ENCODE data around the gene PFDN5.

The PFDN5 gene

DNA sequence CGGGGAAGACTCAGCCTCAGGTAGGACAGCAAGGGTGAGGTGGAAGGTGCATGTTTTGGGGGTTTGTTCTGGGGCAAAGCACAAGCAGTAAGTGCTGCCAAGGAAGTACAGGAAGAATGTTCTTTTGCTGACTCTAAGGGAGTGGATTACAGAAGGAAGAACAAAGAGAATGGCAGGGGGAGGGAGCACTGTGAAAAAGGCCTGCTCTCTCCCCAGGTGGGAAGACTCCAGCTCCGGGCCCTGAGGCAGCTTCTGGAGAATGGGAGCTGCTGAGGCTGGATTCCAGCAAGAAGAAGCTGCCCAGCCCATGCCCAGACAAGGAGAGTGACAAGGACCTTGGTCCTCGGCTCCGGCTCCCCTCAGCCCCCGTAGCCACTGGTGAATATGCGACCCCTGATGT, 7.0 kb upstream of the PFDN5 start:
- no peak overlapping the region for H3K27ac ChIP-seq (replicated peaks; ENCODE audit: low read length)
- H2AFZ ChIP-seq (ENCODE audit: low read length): no peak overlapping the region
- no peak overlapping the region for H3K23ac ChIP-seq (ENCODE audit: low read depth, low read length, poor library complexity)
- no peaks in the 10 kb centered on the region for H3K4me1 ChIP-seq (ENCODE audit: control insufficient read depth in 2 of 2, insufficient read depth in 1 of 2, low read depth in 1 of 2, low read length in 2 of 2)
- H3K27me3 ChIP-seq (ENCODE audit: control insufficient read depth in 3 of 3, insufficient read depth in 3 of 3, low read depth in 1 of 3, low read length in 3 of 3): no peaks in the 10 kb centered on the region
- H3K4me3 ChIP-seq (ENCODE audit: low read length in 2 of 2): no peak overlapping the region
- no peak overlapping the region for H3K4ac ChIP-seq (ENCODE audit: low read length)
- H2BK12ac ChIP-seq (ENCODE audit: low read length): no peak overlapping the region
- no peaks in the 10 kb centered on the region for H3K9me3 ChIP-seq (replicated peaks in 1 of 2; ENCODE audit: control insufficient read depth in 2 of 2, insufficient read depth in 1 of 2, low read depth in 1 of 2, low read length in 2 of 2)
- H3K9ac ChIP-seq (ENCODE audit: low read depth, low read length, poor library complexity): no peak overlapping the region
- H2BK5ac ChIP-seq (ENCODE audit: low read length): no peak overlapping the region
- no peak overlapping the region for H2AK5ac ChIP-seq (ENCODE audit: low read depth, low read length)
- H3K79me1 ChIP-seq (ENCODE audit: low read depth, low read length): no peaks in the 10 kb centered on the region
- H3K14ac ChIP-seq (ENCODE audit: low read length): no peak overlapping the region
- H2BK120ac ChIP-seq (ENCODE audit: low read depth, low read length): no peak overlapping the region
- no peak overlapping the region for H3K4me2 ChIP-seq (ENCODE audit: insufficient read depth, low read length, poor library complexity, severe bottlenecking)
- no peak overlapping the region for H4K8ac ChIP-seq (ENCODE audit: low read depth, low read length)
- H3K36me3 ChIP-seq (replicated peaks in 1 of 2; ENCODE audit: control insufficient read depth in 2 of 2, insufficient read depth in 2 of 2, low read length in 2 of 2): peaks cover 71 to 91% of the 10 kb centered on the region in 2 donors
- H4K91ac ChIP-seq (ENCODE audit: low read depth, low read length, poor library complexity): no peak overlapping the region
- no peak for DNase-seq (ENCODE audit: low spot score)
- H3K18ac ChIP-seq (ENCODE audit: low read length): no peak overlapping the region
- no peak overlapping the region for H2BK15ac ChIP-seq (ENCODE audit: low read length)
- WGBS, 2 donors (ENCODE audit: extremely low coverage in 2 of 2, insufficient read length in 2 of 2, insufficient replicate concordance in 1 of 2): no CpG with 5 or more reads among the region's 6 CpGs

DNA sequence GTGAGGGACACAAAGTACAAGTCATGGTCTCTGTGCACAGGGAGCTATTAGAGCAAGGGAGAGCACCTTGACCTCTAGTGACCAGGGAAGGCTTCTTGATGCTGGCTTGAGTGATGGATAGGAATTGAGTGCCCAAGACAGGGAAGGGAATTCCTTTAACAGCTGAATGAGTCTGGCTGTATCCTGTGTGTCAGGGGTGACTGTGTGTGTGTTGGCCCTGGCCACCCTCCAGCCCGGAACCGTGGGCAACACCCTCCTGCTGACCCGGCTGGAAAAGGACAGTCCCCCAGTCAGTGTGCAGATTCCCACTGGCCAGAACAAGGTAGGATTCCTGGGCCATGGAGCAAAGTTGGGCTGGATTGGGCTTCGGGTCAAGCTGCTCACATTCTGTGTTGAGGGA, 5.5 kb upstream of the PFDN5 start:
- H2BK12ac ChIP-seq (ENCODE audit: low read length): no peak overlapping the region
- no peak overlapping the region for H3K14ac ChIP-seq (ENCODE audit: low read length)
- H3K4ac ChIP-seq (ENCODE audit: low read length): no peak overlapping the region
- DNase-seq (ENCODE audit: low spot score): no peak
- no peak overlapping the region for H3K27ac ChIP-seq (replicated peaks; ENCODE audit: low read length)
- no peak overlapping the region for H4K8ac ChIP-seq (ENCODE audit: low read depth, low read length)
- no peaks in the 10 kb centered on the region for H3K27me3 ChIP-seq (ENCODE audit: control insufficient read depth in 3 of 3, insufficient read depth in 3 of 3, low read depth in 1 of 3, low read length in 3 of 3)
- H2AK5ac ChIP-seq (ENCODE audit: low read depth, low read length): no peak overlapping the region
- peak overlapping the region; percentile 1 for H3K23ac ChIP-seq (ENCODE audit: low read depth, low read length, poor library complexity)
- H2BK5ac ChIP-seq (ENCODE audit: low read length): no peak overlapping the region
- no peak overlapping the region for H3K4me2 ChIP-seq (ENCODE audit: insufficient read depth, low read length, poor library complexity, severe bottlenecking)
- no peaks in the 10 kb centered on the region for H3K79me1 ChIP-seq (ENCODE audit: low read depth, low read length)
- peaks cover 0 to under 1% of the 10 kb centered on the region in 2 donors for H3K4me1 ChIP-seq (ENCODE audit: control insufficient read depth in 2 of 2, insufficient read depth in 1 of 2, low read depth in 1 of 2, low read length in 2 of 2)
- H3K4me3 ChIP-seq (ENCODE audit: low read length in 2 of 2): peak overlapping the region in 1 of 2 donors; percentile 21
- no peak overlapping the region for H2AFZ ChIP-seq (ENCODE audit: low read length)
- no peak overlapping the region for H3K18ac ChIP-seq (ENCODE audit: low read length)
- peaks cover 64 to 87% of the 10 kb centered on the region in 2 donors for H3K36me3 ChIP-seq (replicated peaks in 1 of 2; ENCODE audit: control insufficient read depth in 2 of 2, insufficient read depth in 2 of 2, low read length in 2 of 2)
- H2BK120ac ChIP-seq (ENCODE audit: low read depth, low read length): no peak overlapping the region
- no peaks in the 10 kb centered on the region for H3K9me3 ChIP-seq (replicated peaks in 1 of 2; ENCODE audit: control insufficient read depth in 2 of 2, insufficient read depth in 1 of 2, low read depth in 1 of 2, low read length in 2 of 2)
- no peak overlapping the region for H3K9ac ChIP-seq (ENCODE audit: low read depth, low read length, poor library complexity)
- no peak overlapping the region for H2BK15ac ChIP-seq (ENCODE audit: low read length)
- no peak overlapping the region for H4K91ac ChIP-seq (ENCODE audit: low read depth, low read length, poor library complexity)
- no CpG with 5 or more reads among the region's 4 CpGs for WGBS, 2 donors (ENCODE audit: extremely low coverage in 2 of 2, insufficient read length in 2 of 2, insufficient replicate concordance in 1 of 2)

DNA sequence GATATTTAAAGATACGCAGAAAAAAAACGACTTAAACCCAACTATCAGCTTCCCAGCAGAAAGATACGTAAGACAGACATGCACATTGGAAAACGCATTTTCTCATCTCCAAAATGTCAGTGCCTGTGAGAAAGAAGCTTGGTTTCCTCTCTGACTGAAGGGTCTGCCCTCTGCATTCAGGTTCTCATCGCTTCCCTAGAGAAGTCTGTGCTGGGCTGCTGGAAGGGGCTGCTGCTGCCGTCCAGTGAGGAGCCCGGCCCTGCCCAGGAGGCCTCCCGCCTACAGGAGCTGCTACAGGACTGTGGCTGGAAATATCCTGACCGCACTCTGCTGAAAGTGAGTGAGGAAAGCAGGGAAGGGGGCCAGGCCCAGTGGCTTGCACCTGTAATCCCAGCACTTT, 4.7 kb upstream of the PFDN5 start:
- no peak overlapping the region for H2AFZ ChIP-seq (ENCODE audit: low read length)

DNA sequence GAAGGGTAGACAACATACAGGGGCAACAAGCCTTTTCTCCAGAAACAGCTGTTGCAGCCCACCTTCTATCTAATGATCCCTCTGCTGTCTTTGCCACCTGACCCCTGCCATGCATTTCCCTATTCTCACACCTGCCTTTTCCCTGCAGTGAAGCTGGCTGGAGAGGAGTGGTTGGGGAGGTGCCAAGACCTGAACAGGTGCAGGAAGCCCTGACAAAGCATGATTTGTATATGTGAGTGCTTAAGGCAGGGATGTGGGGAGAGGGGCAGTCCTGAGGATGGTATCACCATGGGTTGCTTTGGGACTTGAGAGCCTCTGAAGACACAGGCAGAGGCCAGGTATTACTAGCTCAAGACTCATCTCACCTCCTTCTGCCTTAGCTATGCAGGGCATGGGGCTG, 2.9 kb upstream of the PFDN5 start:
- no peak overlapping the region for H3K4ac ChIP-seq (ENCODE audit: low read length)
- no peak overlapping the region for H4K91ac ChIP-seq (ENCODE audit: low read depth, low read length, poor library complexity)
- no peak overlapping the region for H3K14ac ChIP-seq (ENCODE audit: low read length)
- H3K79me1 ChIP-seq (ENCODE audit: low read depth, low read length): peaks cover 7% of the 10 kb centered on the region
- H3K4me2 ChIP-seq (ENCODE audit: insufficient read depth, low read length, poor library complexity, severe bottlenecking): no peak overlapping the region
- no peak overlapping the region for H4K8ac ChIP-seq (ENCODE audit: low read depth, low read length)
- peaks cover 50 to 79% of the 10 kb centered on the region in 2 donors for H3K36me3 ChIP-seq (replicated peaks in 1 of 2; ENCODE audit: control insufficient read depth in 2 of 2, insufficient read depth in 2 of 2, low read length in 2 of 2)
- no peak overlapping the region for H3K23ac ChIP-seq (ENCODE audit: low read depth, low read length, poor library complexity)
- no peaks in the 10 kb centered on the region for H3K27me3 ChIP-seq (ENCODE audit: control insufficient read depth in 3 of 3, insufficient read depth in 3 of 3, low read depth in 1 of 3, low read length in 3 of 3)
- no peak for DNase-seq (ENCODE audit: low spot score)
- H3K4me1 ChIP-seq (ENCODE audit: control insufficient read depth in 2 of 2, insufficient read depth in 1 of 2, low read depth in 1 of 2, low read length in 2 of 2): peaks cover 0 to 4% of the 10 kb centered on the region in 2 donors
- no peak overlapping the region for H2BK5ac ChIP-seq (ENCODE audit: low read length)
- no peaks in the 10 kb centered on the region for H3K9me3 ChIP-seq (replicated peaks in 1 of 2; ENCODE audit: control insufficient read depth in 2 of 2, insufficient read depth in 1 of 2, low read depth in 1 of 2, low read length in 2 of 2)
- H2BK120ac ChIP-seq (ENCODE audit: low read depth, low read length): no peak overlapping the region
- H3K27ac ChIP-seq (replicated peaks; ENCODE audit: low read length): no peak overlapping the region
- no peak overlapping the region for H3K9ac ChIP-seq (ENCODE audit: low read depth, low read length, poor library complexity)
- no peak overlapping the region for H2BK15ac ChIP-seq (ENCODE audit: low read length)
- no peak overlapping the region for H3K4me3 ChIP-seq (ENCODE audit: low read length in 2 of 2)
- H2BK12ac ChIP-seq (ENCODE audit: low read length): no peak overlapping the region
- H2AFZ ChIP-seq (ENCODE audit: low read length): no peak overlapping the region
- no peak overlapping the region for H3K18ac ChIP-seq (ENCODE audit: low read length)
- no peak overlapping the region for H2AK5ac ChIP-seq (ENCODE audit: low read depth, low read length)

More for the DNA sequence above, 4.7 kb upstream of the PFDN5 start:
- no CpG with 5 or more reads among the region's 9 CpGs for WGBS, 2 donors (ENCODE audit: extremely low coverage in 2 of 2, insufficient read length in 2 of 2, insufficient replicate concordance in 1 of 2)
- Histone ChIP-seq H3K79me1 (ENCODE audit: low read depth, low read length) (peaks cover 2% of the 10 kb centered on the region), H3K4ac (ENCODE audit: low read length) (no peak overlapping the region), H2BK120ac (ENCODE audit: low read depth, low read length) (no peak overlapping the region), H2BK5ac (ENCODE audit: low read length) (no peak overlapping the region), H3K4me3 (ENCODE audit: low read length in 2 of 2) (no peak overlapping the region), H3K4me2 (ENCODE audit: insufficient read depth, low read length, poor library complexity, severe bottlenecking) (no peak overlapping the region), H3K23ac (ENCODE audit: low read depth, low read length, poor library complexity) (no peak overlapping the region), H4K8ac (ENCODE audit: low read depth, low read length) (no peak overlapping the region), H3K27ac (replicated peaks; ENCODE audit: low read length) (no peak overlapping the region), H4K91ac (ENCODE audit: low read depth, low read length, poor library complexity) (no peak overlapping the region), H3K4me1 (ENCODE audit: control insufficient read depth in 2 of 2, insufficient read depth in 1 of 2, low read depth in 1 of 2, low read length in 2 of 2) (peaks cover 0 to 2% of the 10 kb centered on the region in 2 donors), H3K9ac (ENCODE audit: low read depth, low read length, poor library complexity) (no peak overlapping the region), H3K14ac (ENCODE audit: low read length) (no peak overlapping the region), H3K36me3 (replicated peaks in 1 of 2; ENCODE audit: control insufficient read depth in 2 of 2, insufficient read depth in 2 of 2, low read length in 2 of 2) (peaks cover 61 to 82% of the 10 kb centered on the region in 2 donors), H2BK15ac (ENCODE audit: low read length) (no peak overlapping the region), H3K18ac (ENCODE audit: low read length) (no peak overlapping the region), H2BK12ac (ENCODE audit: low read length) (no peak overlapping the region), H3K9me3 (replicated peaks in 1 of 2; ENCODE audit: control insufficient read depth in 2 of 2, insufficient read depth in 1 of 2, low read depth in 1 of 2, low read length in 2 of 2) (no peaks in the 10 kb centered on the region), H2AK5ac (ENCODE audit: low read depth, low read length) (no peak overlapping the region), H3K27me3 (ENCODE audit: control insufficient read depth in 3 of 3, insufficient read depth in 3 of 3, low read depth in 1 of 3, low read length in 3 of 3) (no peaks in the 10 kb centered on the region)
- no peak for DNase-seq (ENCODE audit: low spot score)
